HG02970 (cell line): ENCODE measurements around the gene FSTL3.

Experiments
- ATAC-seq: cut with Tn5 transposase; IDR thresholded peaks from one replicate; pipeline ENCODE4 v1.9.1; 2021; ENCODE audit warnings: mild to moderate bottlenecking, moderate library complexity, moderate number of reproducible peaks; ENCODE audit not compliant: unreplicated experiment, low FRiP score

Gene FSTL3

DNA sequence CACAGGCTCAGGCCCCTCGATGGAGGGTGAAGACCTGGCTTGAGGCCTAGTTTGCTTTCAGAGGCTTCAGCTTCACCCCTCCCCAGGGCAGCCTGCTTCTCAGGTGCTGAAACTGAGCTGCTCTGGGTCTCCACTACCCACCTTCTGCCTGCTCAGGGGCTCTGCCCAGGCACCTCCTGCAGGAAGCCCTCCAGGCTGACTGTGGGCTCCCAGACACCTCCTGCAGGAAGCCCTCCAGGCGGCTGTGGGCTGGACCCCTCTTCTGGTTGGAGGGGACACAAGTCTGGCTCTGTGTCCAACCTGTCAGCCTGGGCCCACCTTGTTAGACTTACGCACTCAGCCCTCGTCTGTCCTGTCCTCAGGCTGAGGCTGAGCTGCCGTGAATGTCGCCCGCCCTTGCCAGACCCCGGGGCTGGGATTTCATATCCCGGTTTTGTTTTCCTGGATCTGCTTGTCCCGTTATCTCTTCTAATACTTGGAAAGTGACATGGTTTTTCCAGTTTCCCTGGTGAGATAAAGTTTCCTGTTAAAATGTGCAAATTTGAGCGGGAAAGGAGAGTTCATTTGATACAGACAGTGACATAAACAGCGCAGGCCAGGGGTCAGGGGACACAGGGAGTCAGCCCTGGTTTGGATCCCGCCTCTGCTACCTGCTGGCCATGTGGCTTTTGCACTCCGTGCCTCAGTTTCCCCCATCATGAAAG lies 53.9 kb downstream of the FSTL3 start:
- ATAC-seq, result no peak

DNA sequence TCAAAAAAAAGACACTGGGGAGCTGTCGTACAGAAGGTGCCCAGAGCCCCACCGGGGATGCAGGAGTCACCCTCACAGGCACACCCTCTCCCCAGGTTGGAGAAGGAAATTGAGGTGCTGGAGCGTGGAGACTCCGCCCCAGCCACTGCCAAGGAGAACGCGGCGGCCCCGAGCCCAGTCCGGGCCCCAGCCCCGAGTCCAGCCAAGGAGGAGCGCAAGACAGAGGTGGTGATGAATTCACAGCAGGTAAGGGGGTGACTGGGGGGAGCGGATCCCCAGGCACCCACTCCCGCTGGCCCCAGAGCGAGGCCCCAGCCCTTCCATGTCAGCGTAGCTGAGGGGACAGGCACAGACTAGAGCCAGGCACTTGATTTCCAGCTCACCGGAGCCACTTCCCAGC lies 54.8 kb downstream of the FSTL3 start:
- no peak for ATAC-seq

DNA sequence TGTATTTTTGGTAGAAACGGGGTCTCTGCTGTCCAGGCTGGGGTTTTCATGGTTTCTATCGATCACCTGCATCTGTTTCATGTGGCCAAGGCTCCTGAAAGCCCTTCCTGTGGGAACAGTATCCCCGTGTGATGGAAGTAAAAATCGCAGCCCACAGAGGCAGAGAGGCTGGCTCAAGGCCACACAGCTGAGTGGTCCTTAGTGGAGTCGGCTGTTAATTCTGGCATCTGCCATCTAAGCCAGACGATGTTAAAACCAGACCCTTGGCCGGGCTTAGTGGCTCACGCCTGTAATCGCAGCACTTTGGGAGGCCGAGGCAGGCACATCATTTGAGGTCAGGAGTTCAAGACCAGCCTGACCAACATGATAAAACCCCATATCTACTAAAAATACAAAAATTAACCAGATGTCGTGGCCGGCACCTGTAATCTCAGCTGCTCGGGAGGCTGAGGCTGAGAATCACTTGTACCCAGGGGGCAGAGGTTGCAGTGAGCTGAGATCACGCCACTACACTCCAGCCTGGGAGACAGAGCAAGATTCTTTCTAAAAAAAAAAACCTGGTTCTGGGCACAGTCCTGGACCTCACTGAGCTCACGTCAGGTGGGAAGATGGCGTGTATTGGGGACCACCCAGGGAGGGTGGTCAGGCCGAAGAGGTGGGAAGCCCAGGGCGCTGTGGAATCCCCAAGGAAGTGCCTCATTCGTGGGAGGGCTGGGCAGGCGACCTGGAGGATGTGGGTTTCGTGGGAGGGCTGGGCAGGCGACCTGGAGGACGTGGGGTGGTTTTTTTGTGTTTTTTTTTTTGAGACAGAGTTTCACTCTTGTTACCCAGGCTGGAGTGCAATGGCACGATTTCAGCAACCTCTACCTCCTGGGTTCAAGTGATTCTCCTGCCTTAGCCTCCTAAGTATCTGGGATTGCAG lies 56.2 kb downstream of the FSTL3 start:
- no peak for ATAC-seq
